Measurements from ENCODE around the gene TMEM86B.
"Not testable (repeated sequence)": the region's sequence is repeated elsewhere in the genome, so short reads cannot be mapped to it uniquely, and the experiment has no call there.

Gene TMEM86B

DNA sequence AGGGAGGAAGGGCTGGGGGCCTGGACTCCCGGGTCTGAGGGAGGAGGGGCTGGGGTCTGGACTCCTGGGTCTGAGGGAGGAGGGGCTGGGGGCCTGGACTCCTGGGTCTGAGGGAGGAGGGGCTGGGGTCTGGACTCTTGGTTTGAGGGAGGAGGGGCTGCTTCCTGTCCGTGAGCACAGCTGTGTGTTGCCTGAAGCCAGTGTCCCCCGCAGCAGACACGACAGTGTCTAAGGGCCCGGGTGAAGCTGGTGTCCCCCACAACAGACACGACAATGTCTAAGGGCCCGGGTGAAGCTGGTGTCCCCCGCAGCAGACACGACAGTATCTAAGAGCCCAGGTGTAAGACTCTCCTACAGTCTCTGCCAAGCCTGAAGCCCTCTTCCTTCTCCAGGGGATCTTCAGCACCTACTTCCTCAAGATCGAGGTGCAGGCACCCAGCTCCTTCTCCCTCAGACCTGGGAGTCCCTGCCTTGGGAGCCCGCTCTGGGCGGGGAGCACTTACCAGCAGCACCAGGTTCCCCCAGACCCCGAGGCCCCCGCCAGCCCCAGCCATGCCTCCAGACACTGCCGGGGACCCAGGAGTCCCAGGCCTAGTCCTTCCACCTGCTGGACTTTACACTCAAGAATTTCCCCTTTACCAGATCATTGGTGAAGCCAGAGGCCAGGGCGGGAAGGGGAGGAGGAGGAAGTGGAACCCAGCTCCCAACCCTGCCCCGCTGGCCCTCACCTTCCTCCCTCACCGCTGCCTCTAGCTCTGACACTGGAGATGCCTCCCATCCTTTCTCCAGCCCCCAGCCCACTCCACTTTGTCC lies 19.5 kb downstream of the TMEM86B start, which contains the start of gene PTPRH:
Gene PTPRH, minus strand, starts transcription at position 622 of the 813 bp plus-strand sequence. Its CDS starts 68 bp downstream, at position 554.
- TF ChIP-seq, protein P1, sequence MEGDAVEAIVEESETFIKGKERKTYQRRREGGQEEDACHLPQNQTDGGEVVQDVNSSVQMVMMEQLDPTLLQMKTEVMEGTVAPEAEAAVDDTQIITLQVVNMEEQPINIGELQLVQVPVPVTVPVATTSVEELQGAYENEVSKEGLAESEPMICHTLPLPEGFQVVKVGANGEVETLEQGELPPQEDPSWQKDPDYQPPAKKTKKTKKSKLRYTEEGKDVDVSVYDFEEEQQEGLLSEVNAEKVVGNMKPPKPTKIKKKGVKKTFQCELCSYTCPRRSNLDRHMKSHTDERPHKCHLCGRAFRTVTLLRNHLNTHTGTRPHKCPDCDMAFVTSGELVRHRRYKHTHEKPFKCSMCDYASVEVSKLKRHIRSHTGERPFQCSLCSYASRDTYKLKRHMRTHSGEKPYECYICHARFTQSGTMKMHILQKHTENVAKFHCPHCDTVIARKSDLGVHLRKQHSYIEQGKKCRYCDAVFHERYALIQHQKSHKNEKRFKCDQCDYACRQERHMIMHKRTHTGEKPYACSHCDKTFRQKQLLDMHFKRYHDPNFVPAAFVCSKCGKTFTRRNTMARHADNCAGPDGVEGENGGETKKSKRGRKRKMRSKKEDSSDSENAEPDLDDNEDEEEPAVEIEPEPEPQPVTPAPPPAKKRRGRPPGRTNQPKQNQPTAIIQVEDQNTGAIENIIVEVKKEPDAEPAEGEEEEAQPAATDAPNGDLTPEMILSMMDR (IDR thresholded peaks at IDR 0.05; ENCODE audit: insufficient read depth, low read depth, low read length, missing control alignments): no peak
- DNase-seq (ENCODE audit: low read depth): no peak
- H3K4me3 ChIP-seq (ENCODE audit: low read depth, low read length): no peak within 1 kb of the TSS

- H3K4me3 ChIP-seq (ENCODE audit: low read depth, low read length): no peak overlapping the region
- TF ChIP-seq, protein P1 (IDR thresholded peaks at IDR 0.05; ENCODE audit: insufficient read depth, low read depth, low read length, missing control alignments): no peak
- no peak for DNase-seq (ENCODE audit: low read depth)
Measured at GRCh38 chr19:55206664-55207500, 21.7 kb downstream of the TMEM86B start.

DNA sequence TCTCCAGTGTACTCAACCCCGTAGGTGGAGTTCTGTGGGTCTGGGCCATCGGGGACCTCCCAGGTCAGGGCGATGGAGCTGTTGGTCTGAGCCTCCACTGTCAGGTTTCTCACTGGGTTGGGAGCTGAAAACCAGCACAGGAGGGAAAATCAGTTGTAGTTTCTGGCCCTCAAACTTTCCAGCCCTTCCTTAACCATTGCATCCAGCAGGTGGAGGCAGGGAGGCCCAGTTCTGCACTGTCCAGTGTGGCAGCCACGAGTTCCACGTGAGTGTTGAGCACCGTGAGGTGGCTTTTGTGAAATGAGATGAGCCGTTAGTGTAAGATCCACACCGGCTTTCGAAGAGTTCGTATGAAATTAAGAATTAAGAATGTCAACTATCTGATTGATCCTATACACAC lies 26.4 kb downstream of the TMEM86B start:
- DNase-seq (ENCODE audit: low read depth); H3K4me3 ChIP-seq (ENCODE audit: low read depth, low read length): not testable (repeated sequence)
- TF ChIP-seq, protein P1 (IDR thresholded peaks at IDR 0.05; ENCODE audit: insufficient read depth, low read depth, low read length, missing control alignments): peak; percentile 6

DNA sequence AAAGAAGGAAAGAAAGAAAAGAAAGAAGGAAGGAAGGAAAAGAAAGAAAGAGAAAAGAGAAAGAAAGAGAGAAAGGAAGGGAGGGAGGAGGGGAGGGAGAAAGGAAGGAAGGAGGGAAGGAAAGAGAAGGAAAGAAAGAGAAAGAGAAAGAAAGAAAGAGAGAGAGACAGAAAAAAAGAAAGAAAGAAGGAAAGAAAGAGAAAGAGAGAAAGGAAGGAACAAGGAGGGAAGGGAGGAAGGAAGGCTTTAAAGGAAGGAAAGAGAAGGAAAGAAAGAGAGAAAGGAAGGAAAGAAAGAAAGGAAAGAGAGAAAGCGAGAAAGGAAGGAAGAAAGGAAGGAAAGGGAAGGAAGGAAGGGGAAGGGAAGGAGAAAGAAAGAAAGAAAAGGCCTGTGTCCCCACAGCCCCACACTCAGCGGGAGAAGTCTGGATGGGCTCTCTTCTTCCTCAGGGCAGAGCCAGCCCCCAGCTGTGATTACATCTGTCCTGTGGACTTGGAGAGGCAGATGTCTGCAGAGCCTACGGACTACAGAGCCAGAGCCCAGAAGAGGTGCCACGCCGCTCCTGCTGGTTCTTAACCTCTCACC lies 28.9 kb downstream of the TMEM86B start:
- TF ChIP-seq, protein P1 (IDR thresholded peaks at IDR 0.05; ENCODE audit: insufficient read depth, low read depth, low read length, missing control alignments): no peak
- DNase-seq (ENCODE audit: low read depth): no peak
- H3K4me3 ChIP-seq (ENCODE audit: low read depth, low read length): no peak overlapping the region

- no peak overlapping the region for H3K4me3 ChIP-seq (ENCODE audit: low read depth, low read length)
- no peak for DNase-seq (ENCODE audit: low read depth)
- TF ChIP-seq, protein P1 (IDR thresholded peaks at IDR 0.05; ENCODE audit: insufficient read depth, low read depth, low read length, missing control alignments): no peak
Measured at GRCh38 chr19:55198651-55199050, 29.9 kb downstream of the TMEM86B start.

GRCh38 chr19:55197528-55197927 lies 31.0 kb downstream of the TMEM86B start:
- no peak overlapping the region for H3K4me3 ChIP-seq (ENCODE audit: low read depth, low read length)
- peak; percentile 42 for DNase-seq (ENCODE audit: low read depth)
- TF ChIP-seq, protein P1 (IDR thresholded peaks at IDR 0.05; ENCODE audit: insufficient read depth, low read depth, low read length, missing control alignments): no peak

All from GM12865 (cell line).